Measurements from ENCODE around the gene SPG7.

SPG7 gene

DNA sequence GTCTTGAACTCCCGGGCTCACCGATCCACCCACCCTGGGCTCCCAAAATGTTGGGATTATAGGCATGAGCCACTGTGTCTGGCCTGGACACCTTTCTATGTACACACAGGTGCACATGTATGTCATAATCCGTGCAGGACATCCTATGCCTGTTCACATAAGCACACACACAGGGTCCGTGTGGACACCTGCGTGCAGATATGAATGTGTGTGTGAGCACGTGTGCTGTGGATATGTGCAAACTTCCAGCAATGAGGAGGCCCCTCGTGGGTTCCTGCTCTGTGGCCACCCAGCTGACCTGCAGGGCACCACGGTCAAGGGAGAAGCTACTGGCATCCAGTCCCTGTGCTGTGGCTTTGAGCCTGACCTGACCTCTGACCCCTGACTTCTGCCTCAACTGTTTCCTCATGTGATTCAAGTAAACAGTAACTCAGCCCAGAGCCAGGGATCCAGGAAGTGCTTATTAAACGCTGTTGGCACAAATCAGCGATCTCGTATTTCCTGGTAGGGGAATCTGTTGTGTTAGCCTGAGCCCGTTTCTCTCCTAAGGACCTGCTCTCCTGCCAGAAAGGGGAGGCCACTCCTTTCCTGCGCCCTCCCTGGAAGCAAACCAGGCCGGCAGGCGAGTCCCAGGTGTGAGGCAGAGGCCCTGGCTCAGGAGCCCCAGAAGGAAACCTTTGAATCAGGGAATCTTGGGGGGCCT lies 73.8 kb downstream of the SPG7 start:
- TF ChIP-seq, protein P1, sequence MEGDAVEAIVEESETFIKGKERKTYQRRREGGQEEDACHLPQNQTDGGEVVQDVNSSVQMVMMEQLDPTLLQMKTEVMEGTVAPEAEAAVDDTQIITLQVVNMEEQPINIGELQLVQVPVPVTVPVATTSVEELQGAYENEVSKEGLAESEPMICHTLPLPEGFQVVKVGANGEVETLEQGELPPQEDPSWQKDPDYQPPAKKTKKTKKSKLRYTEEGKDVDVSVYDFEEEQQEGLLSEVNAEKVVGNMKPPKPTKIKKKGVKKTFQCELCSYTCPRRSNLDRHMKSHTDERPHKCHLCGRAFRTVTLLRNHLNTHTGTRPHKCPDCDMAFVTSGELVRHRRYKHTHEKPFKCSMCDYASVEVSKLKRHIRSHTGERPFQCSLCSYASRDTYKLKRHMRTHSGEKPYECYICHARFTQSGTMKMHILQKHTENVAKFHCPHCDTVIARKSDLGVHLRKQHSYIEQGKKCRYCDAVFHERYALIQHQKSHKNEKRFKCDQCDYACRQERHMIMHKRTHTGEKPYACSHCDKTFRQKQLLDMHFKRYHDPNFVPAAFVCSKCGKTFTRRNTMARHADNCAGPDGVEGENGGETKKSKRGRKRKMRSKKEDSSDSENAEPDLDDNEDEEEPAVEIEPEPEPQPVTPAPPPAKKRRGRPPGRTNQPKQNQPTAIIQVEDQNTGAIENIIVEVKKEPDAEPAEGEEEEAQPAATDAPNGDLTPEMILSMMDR (IDR thresholded peaks at IDR 0.05; ENCODE audit: insufficient read depth, low read length, poor library complexity, severe bottlenecking), result no peak
- Histone ChIP-seq H3K4me3 (replicated peaks; ENCODE audit: low read depth, low read length) (no peak overlapping the region), H3K36me3 (ENCODE audit: control insufficient read depth, insufficient read depth, low read length) (no peaks in the 10 kb centered on the region; the same call in 1 of the 2 replicates), H3K27me3 (replicated peaks; ENCODE audit: control insufficient read depth, insufficient read depth, low read length) (no peaks in the 10 kb centered on the region)
- DNase-seq (ENCODE audit: extremely low read depth, insufficient read length), result no peak

DNA sequence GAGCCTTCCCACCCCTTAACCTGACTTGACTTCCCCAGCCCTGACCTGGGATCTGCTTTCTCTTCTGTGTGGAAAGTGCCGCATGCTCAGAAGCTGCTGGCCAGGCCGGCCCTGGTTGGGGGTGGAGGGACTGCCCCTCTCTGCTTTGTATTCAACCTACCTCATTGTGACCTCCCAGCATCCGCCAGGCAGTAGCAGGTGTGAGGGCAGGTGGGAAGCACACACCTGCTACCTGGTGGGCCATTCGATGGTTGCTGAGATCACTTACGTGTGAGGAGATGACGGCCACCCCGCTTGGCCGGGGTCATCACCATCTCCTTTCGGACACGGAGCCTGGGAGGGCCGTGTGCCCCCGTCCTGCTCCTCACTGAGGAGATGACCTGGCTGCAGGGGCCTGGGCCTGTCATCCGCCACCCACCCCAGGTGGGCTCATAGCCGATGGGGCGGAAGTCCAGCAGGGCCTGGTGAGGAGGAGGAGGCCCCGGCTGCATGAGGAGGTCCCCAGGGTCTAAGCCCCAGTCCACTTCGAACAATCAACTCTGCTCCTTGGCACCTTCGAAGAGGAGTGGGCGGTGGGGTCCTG lies 74.5 kb downstream of the SPG7 start:
- H3K36me3 ChIP-seq (ENCODE audit: control insufficient read depth, insufficient read depth, low read length), result no peaks in the 10 kb centered on the region; the same call in 1 of the 2 replicates
- H3K27me3 ChIP-seq (replicated peaks; ENCODE audit: control insufficient read depth, insufficient read depth, low read length), result no peaks in the 10 kb centered on the region
- no peak for DNase-seq (ENCODE audit: extremely low read depth, insufficient read length)
- TF ChIP-seq, protein P1 (IDR thresholded peaks at IDR 0.05; ENCODE audit: insufficient read depth, low read length, poor library complexity, severe bottlenecking), result no peak
- no peak overlapping the region for H3K4me3 ChIP-seq (replicated peaks; ENCODE audit: low read depth, low read length)

DNA sequence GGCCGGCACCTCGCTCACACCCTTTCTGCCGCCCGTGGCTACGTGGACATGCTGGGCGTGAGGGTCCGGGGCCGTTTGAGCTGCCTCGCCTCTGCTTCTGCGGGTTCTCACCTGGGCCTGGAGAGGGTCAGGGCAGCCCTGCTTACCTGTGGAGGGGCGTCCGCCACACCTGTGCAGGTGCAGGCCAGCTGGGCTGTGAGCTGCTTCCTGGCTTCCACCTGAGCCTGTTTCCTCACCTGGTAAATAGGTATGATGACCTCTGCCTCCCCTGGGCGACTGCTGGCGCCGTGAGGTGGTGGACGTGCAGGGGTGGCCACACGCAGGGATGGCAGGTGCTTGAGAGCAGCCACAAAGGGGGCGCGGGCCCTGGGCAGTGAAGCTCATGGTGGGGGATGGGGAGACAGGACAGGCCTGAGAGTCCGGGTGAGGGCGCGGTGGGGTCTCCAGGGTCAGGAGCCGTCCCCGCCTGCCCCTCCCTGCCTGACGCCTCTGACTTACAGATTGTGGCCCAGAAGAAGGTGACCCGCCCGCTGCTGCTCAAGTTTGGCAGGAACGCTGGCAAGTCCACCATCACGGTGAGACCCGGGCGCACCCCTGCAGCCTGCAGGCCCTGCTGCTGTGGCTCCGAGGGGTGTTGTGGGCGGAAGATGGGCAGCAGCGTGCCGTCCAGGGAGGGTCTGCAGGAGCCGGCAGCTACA lies 75.1 kb downstream of the SPG7 start:
- Histone ChIP-seq H3K36me3 (ENCODE audit: control insufficient read depth, insufficient read depth, low read length) (no peaks in the 10 kb centered on the region; the same call in 1 of the 2 replicates), H3K4me3 (replicated peaks; ENCODE audit: low read depth, low read length) (no peak overlapping the region), H3K27me3 (replicated peaks; ENCODE audit: control insufficient read depth, insufficient read depth, low read length) (no peaks in the 10 kb centered on the region)
- DNase-seq (ENCODE audit: extremely low read depth, insufficient read length), result no peak
- TF ChIP-seq, protein P1 (IDR thresholded peaks at IDR 0.05; ENCODE audit: insufficient read depth, low read length, poor library complexity, severe bottlenecking), result no peak

DNA sequence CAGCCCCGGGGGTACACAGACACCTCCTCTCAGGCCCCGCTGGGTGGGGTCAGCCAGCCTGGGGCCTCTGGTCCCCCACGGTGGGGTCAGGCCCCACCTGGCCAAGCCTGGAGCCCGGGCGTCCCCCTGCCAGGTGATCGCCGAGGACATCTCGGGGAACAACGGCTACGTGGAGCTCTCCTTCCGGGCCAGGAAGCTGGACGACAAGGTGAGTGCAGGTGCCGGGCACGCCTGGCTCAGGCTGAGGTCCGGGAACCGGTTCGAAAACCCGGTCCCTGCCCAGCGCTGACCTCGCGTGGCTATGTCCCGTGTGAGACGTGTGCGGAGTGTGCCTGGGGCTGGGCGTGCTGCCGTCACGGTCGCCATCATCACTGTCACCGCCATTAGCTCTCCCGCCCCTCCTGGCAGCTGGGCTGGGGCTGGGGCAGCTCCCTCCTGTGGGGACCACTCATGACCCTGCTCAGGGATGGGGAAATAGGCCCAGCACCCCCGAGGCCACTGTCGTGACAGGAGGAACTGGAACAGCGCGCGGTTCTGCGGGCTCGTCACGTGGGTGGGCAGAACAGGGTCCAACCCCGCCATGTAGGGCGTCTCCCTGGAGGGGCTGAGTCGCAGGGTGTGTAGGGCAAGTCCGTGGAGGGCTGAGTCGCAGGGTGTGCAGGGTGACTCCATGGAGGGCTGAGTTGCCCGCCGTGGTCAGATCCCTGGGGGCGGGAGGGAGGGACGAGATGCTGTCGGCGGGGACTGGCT lies 75.9 kb downstream of the SPG7 start:
- TF ChIP-seq, protein P1 (IDR thresholded peaks at IDR 0.05; ENCODE audit: insufficient read depth, low read length, poor library complexity, severe bottlenecking), result no peak
- no peak for DNase-seq (ENCODE audit: extremely low read depth, insufficient read length)

DNA sequence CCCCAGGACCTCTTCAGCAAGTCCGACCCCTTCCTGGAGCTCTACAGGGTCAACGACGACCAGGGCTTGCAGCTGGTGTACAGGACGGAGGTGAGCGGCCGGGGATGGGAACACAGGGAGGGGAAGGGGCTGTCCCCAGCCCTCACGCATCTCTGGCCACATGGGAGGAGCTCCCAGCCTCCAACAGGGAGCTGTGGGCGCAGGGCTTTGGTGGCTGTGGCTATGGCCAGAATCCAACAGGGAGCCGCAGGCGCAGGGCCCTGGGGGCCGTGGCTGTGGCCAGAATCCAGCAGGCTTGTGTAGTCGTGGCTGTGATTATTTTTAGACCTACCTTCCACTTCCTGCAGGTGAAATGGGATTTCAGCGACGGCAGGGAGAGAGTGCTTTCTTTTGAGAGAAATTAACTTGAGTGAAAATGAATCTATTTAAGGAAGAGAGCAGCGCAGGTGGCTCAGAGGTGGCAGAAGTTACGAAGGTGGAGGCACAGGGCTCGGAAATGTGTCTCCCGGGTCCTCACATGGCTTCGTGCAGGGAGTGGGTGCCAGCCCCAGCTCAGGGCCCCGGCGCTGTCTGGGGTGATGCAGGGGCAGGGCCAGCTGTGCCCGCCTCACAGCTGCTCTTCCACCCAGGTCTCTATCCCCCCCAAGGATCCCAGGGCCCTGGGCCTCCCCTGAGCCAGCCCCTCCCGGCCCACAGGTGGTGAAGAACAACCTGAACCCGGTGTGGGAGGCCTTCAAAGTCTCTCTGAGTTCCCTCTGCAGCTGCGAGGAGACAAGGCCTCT lies 76.8 kb downstream of the SPG7 start:
- H3K36me3 ChIP-seq (ENCODE audit: control insufficient read depth, insufficient read depth, low read length), result no peaks in the 10 kb centered on the region; the same call in 1 of the 2 replicates
- H3K4me3 ChIP-seq (replicated peaks; ENCODE audit: low read depth, low read length), result no peak overlapping the region
- no peaks in the 10 kb centered on the region for H3K27me3 ChIP-seq (replicated peaks; ENCODE audit: control insufficient read depth, insufficient read depth, low read length)
- TF ChIP-seq, protein P1 (IDR thresholded peaks at IDR 0.05; ENCODE audit: insufficient read depth, low read length, poor library complexity, severe bottlenecking), result no peak
- DNase-seq (ENCODE audit: extremely low read depth, insufficient read length), result no peak

More for the DNA sequence above, 75.9 kb downstream of the SPG7 start:
- no peak overlapping the region for H3K4me3 ChIP-seq (replicated peaks; ENCODE audit: low read depth, low read length)
- H3K36me3 ChIP-seq (ENCODE audit: control insufficient read depth, insufficient read depth, low read length), result no peaks in the 10 kb centered on the region; the same call in 1 of the 2 replicates
- no peaks in the 10 kb centered on the region for H3K27me3 ChIP-seq (replicated peaks; ENCODE audit: control insufficient read depth, insufficient read depth, low read length)
